H9 (cell line): ENCODE results near the gene COL19A1. TPM values are rescaled to one million over a fixed set of nuclear protein-coding genes. Genes with fewer than 3 reads are reported as not detected.

Experiments used
- DNase-seq: peaks from one replicate; pipeline ENCODE4 v3.0.0-alpha.2; 2017
- H2AFZ ChIP-seq: one replicate; pipeline ENCODE4 v1.6.1; 2013; ENCODE audit warnings: mild to moderate bottlenecking, low read length, control low read depth, moderate library complexity
- H2AK5ac ChIP-seq: 2 replicates; pipeline ENCODE4 v1.6.1; 2013; ENCODE audit warnings: low read length, control low read depth, mixed read lengths; ENCODE audit not compliant: insufficient read length
- H2BK120ac ChIP-seq: one replicate; pipeline ENCODE4 v1.6.1; 2013; ENCODE audit warnings: low read depth, mild to moderate bottlenecking, low read length, control low read depth, inconsistent platforms; ENCODE audit not compliant: poor library complexity, severe bottlenecking
- H2BK12ac ChIP-seq: 2 replicates; pipeline ENCODE4 v1.6.1; 2013; ENCODE audit warnings: low read length, control low read depth, mixed read lengths, low read depth; ENCODE audit not compliant: insufficient read length
- H2BK15ac ChIP-seq: 2 replicates; pipeline ENCODE4 v1.6.1; 2013; ENCODE audit warnings: low read depth, low read length, control low read depth
- H2BK20ac ChIP-seq: one replicate; pipeline ENCODE4 v1.6.1; 2013; ENCODE audit warnings: low read depth, mild to moderate bottlenecking, low read length, control low read depth, inconsistent platforms; ENCODE audit not compliant: poor library complexity, severe bottlenecking
- H2BK5ac ChIP-seq: 2 replicates; pipeline ENCODE4 v1.6.1; 2013; ENCODE audit warnings: low read length, control low read depth, mixed read lengths; ENCODE audit not compliant: insufficient read length
- H3K14ac ChIP-seq: 2 replicates; pipeline ENCODE4 v1.6.1; 2013; ENCODE audit warnings: low read length, control low read depth; ENCODE audit not compliant: insufficient read depth
- H3K18ac ChIP-seq: 2 replicates; pipeline ENCODE4 v1.6.1; 2013; ENCODE audit warnings: low read depth, mild to moderate bottlenecking, mixed read lengths, low read length, control low read depth; ENCODE audit not compliant: insufficient read length
- H3K23ac ChIP-seq: 2 replicates; pipeline ENCODE4 v1.6.1; 2013; ENCODE audit warnings: low read length, control low read depth, mixed read lengths, low read depth; ENCODE audit not compliant: insufficient read length
- H3K23me2 ChIP-seq: 2 replicates; pipeline ENCODE4 v1.6.1; 2013; ENCODE audit warnings: low read depth, mild to moderate bottlenecking, mixed read lengths, low read length, control low read depth; ENCODE audit not compliant: insufficient read length, poor library complexity, severe bottlenecking
- H3K27ac ChIP-seq: 2 replicates; pipeline ENCODE4 v1.5.1; 2013; ENCODE audit warnings: low read length, control low read depth, mixed read lengths, low read depth; ENCODE audit not compliant: insufficient read length
- H3K27me3 ChIP-seq: 2 replicates; pipeline ENCODE4 v1.6.1; 2013; ENCODE audit warnings: low read length, control low read depth, inconsistent platforms; ENCODE audit not compliant: insufficient read depth
- H3K4ac ChIP-seq: 2 replicates; pipeline ENCODE4 v1.6.1; 2013; ENCODE audit warnings: low read depth, mild to moderate bottlenecking, control low read depth, inconsistent platforms, low read length, moderate library complexity
- H3K4me1 ChIP-seq: 2 replicates; pipeline ENCODE4 v1.6.1; 2013; ENCODE audit warnings: low read length, control low read depth, inconsistent platforms; ENCODE audit not compliant: insufficient read depth
- H3K4me2 ChIP-seq: 2 replicates; pipeline ENCODE4 v1.6.1; 2013; ENCODE audit warnings: low read length, control low read depth, mixed read lengths; ENCODE audit not compliant: insufficient read length, insufficient read depth
- H3K56ac ChIP-seq: 2 replicates; pipeline ENCODE4 v1.6.1; 2013; ENCODE audit warnings: low read depth, mild to moderate bottlenecking, mixed read lengths, low read length, control low read depth; ENCODE audit not compliant: insufficient read length
- H3K79me1 ChIP-seq: 2 replicates; pipeline ENCODE4 v1.6.1; 2013; ENCODE audit warnings: low read depth, mild to moderate bottlenecking, moderate library complexity, low read length, control low read depth, inconsistent platforms; ENCODE audit not compliant: insufficient read depth, poor library complexity, severe bottlenecking
- H3K79me2 ChIP-seq: 2 replicates; pipeline ENCODE4 v1.6.1; 2013; ENCODE audit warnings: low read length, control low read depth, inconsistent platforms; ENCODE audit not compliant: insufficient read depth
- H3K9ac ChIP-seq: 2 replicates; pipeline ENCODE4 v1.6.1; 2013; ENCODE audit warnings: low read length, control low read depth, mixed read lengths; ENCODE audit not compliant: insufficient read length; ENCODE audit errors: extremely low read depth
- H3K9me3 ChIP-seq: one replicate; pipeline ENCODE4 v1.6.1; 2013; ENCODE audit warnings: low read depth, low read length, inconsistent platforms; ENCODE audit not compliant: control insufficient read depth
- H3T11ph ChIP-seq: one replicate; pipeline ENCODE4 v1.6.1; 2013; ENCODE audit warnings: mild to moderate bottlenecking, low read length, control low read depth, inconsistent platforms
- H4K20me1 ChIP-seq: one replicate; pipeline ENCODE4 v1.6.1; 2013; ENCODE audit not compliant: control insufficient read depth, insufficient read length, insufficient read depth
- H4K5ac ChIP-seq: 2 replicates; pipeline ENCODE4 v1.6.1; 2013; ENCODE audit warnings: low read depth, mild to moderate bottlenecking, mixed read lengths, low read length, control low read depth; ENCODE audit not compliant: insufficient read length
- H4K8ac ChIP-seq: replicated peaks from 2 replicates; pipeline ENCODE4 v1.6.1; 2013; ENCODE audit warnings: low read length, control low read depth, mixed read lengths, low read depth; ENCODE audit not compliant: insufficient read length
- H4K91ac ChIP-seq: 2 replicates; pipeline ENCODE4 v1.6.1; 2013; ENCODE audit warnings: low read depth, mild to moderate bottlenecking, moderate library complexity, mixed read lengths, low read length, control low read depth; ENCODE audit not compliant: insufficient read length
- H3K27ac Mint-ChIP-seq, 3 experiments: 2 replicates in 2 of 3; 3 replicates in 1 of 3; pipeline ENCODE4 v1.8.0; 2020 to 2021; ENCODE audit warnings: mixed read lengths in 3 of 3, mild to moderate bottlenecking in 1 of 3, moderate library complexity in 1 of 3
- H3K27me3 Mint-ChIP-seq: 2 replicates; pipeline ENCODE4 v1.8.0; 2021; ENCODE audit warnings: low read depth, mild to moderate bottlenecking, moderate library complexity, mixed read lengths
- H3K36me3 Mint-ChIP-seq, 3 experiments: 2 replicates in 2 of 3; 3 replicates in 1 of 3; pipeline ENCODE4 v1.8.0; 2020 to 2021; ENCODE audit warnings: low read depth in 3 of 3, mixed read lengths in 3 of 3; ENCODE audit not compliant: insufficient read depth in 1 of 3
- H3K4me1 Mint-ChIP-seq, 2 experiments: 2 replicates each; pipeline ENCODE4 v1.8.0; 2020; ENCODE audit warnings: mixed read lengths in 2 of 2
- H3K4me3 Mint-ChIP-seq, 2 experiments: 2 replicates in 1 of 2; 3 replicates in 1 of 2; pipeline ENCODE4 v1.8.0; 2020 to 2021; ENCODE audit warnings: mild to moderate bottlenecking in 2 of 2, mixed read lengths in 2 of 2, moderate library complexity in 1 of 2
- H3K9me3 Mint-ChIP-seq, 2 experiments: 2 replicates in 1 of 2; 3 replicates in 1 of 2; pipeline ENCODE4 v1.8.0; 2020; ENCODE audit warnings: mild to moderate bottlenecking in 2 of 2, mixed read lengths in 2 of 2, moderate library complexity in 1 of 2
- CTCF ChIP-seq: fragments of 200-600 bp; sonication (generic); conservative IDR thresholded peaks from 3 replicates; pipeline ENCODE4 v1.8.0; 2021; ENCODE audit warnings: antibody characterized with exemption, mild to moderate bottlenecking
- WGBS: extraction: QIAGEN DNeasy Blood & Tissue Kit; methylation state at CpG from one replicate; pipeline ENCODE4 v1.1.7; 2013; ENCODE audit warnings: missing lambda C conversion rate, low lambda C conversion rate, mixed read lengths; ENCODE audit not compliant: insufficient read length; ENCODE audit errors: extremely low coverage; 5-methylcytosine and 5-hydroxymethylcytosine counted together
- total RNA-seq: library from RNA; stranded (reverse); gene quantifications from 2 replicates; pipeline ENCODE4 v1.2.1, GENCODE V29; 2021

The COL19A1 gene
- total RNA-seq, 1 experiment from 2014 or later = not detected

- Histone ChIP-seq H4K5ac (no peak overlapping the region), H3K18ac (no peak overlapping the region), H3K27me3 (no peaks in the 10 kb centered on the region), H2AFZ (no peak overlapping the region), H4K91ac (no peak overlapping the region), H3K56ac (no peak overlapping the region), H2BK5ac (no peak overlapping the region), H2AK5ac (no peak overlapping the region), H4K8ac (no peak overlapping the region), H3K4me2 (no peak overlapping the region), H3T11ph (no peak overlapping the region), H3K27ac (no peak overlapping the region), H2BK20ac (no peak overlapping the region), H3K79me2 (no peaks in the 10 kb centered on the region), H4K20me1 (no peaks in the 10 kb centered on the region), H2BK12ac (no peak overlapping the region), H3K79me1 (no peaks in the 10 kb centered on the region), H2BK15ac (no peak overlapping the region), H3K4ac (no peak overlapping the region), H3K23ac (no peak overlapping the region), H3K9ac (no peak overlapping the region), H2BK120ac (no peak overlapping the region), H3K14ac (no peak overlapping the region), H3K4me1 (no peaks in the 10 kb centered on the region; the same call in 1 of the 2 replicates), H3K23me2 (no peaks in the 10 kb centered on the region), H3K9me3 (no peaks in the 10 kb centered on the region)
- Mint-ChIP-seq H3K4me3 (no peak overlapping the region), H3K27ac (no peak overlapping the region), H3K36me3 (no peaks in the 10 kb centered on the region), H3K9me3 (no peaks in the 10 kb centered on the region), H3K27me3 (no peaks in the 10 kb centered on the region), H3K4me1 (peaks cover 3% of the 10 kb centered on the region in 2 experiments; a peak in 2 of 4 replicates)
- peak; percentile 79 for TF ChIP-seq CTCF
- DNase-seq = no peak
- WGBS = no CpG with 5 or more reads among the region's 5 CpGs
Measured at GRCh38 chr6:69835414-69836179, 30.8 kb upstream of the COL19A1 start.
